HS-27A (cell line): Measurements from ENCODE around the gene MRPL37.
"Not testable (repeated sequence)": the region's sequence is repeated elsewhere in the genome, so short reads cannot be mapped to it uniquely, and the experiment has no call there.

Source experiments
- DNase-seq: peaks from one replicate; pipeline ENCODE4 v3.0.0-alpha.2; 2012; ENCODE audit warnings: low read depth, missing footprints

The MRPL37 gene

DNA sequence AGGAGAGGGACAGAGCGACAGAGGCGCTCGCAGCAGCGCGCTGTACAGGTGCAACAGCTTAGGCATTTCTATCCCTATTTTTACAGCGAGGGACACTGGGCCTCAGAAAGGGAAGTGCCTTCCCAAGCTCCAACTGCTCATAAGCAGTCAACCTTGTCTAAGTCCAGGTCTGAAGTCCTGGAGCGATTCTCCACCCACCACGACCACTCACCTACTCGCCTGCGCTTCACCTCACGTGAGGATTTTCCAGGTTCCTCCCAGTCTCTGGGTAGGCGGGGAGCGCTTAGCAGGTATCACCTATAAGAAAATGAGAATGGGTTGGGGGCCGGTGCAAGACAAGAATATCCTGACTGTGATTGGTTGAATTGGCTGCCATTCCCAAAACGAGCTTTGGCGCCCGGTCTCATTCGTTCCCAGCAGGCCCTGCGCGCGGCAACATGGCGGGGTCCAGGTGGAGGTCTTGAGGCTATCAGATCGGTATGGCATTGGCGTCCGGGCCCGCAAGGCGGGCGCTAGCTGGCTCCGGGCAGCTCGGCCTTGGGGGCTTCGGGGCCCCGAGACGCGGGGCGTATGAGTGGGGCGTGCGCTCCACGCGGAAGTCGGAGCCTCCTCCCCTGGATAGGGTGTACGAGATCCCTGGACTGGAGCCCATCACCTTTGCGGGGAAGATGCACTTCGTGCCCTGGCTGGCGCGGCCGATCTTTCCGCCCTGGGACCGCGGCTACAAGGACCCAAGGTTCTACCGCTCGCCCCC lies at the start of gene MRPL37, which contains the start of gene CYB5RL:
Gene MRPL37 (plus strand): TSS at position 403 of the 754 bp plus-strand sequence. CDS start 77 bp downstream, at position 480.
Gene CYB5RL (minus strand): TSS at position 266 of the 754 bp plus-strand sequence. CDS start 4,414 bp downstream, outside the sequence.
- DNase-seq = peak; percentile 95

DNA sequence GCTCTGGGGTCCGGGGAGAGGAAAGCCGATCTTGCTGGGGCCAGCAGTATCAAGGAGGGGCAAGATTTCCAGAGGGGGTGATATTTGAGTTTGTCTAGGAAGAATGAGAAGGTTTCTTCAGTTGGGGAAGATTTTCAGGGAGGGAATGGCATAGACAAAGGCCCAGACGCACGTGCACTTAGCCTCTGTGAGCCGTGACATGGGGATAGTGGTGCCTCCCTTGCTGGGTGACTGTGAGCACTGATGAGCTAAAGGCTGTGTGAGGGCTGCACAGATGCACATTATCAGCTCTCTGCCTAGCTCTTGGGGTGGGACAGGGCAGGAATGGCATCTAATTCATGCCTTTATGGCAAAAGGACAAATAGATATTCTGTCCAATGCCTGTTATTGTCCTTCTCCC lies 49.0 kb upstream of the MRPL37 start:
- DNase-seq = no peak

DNA sequence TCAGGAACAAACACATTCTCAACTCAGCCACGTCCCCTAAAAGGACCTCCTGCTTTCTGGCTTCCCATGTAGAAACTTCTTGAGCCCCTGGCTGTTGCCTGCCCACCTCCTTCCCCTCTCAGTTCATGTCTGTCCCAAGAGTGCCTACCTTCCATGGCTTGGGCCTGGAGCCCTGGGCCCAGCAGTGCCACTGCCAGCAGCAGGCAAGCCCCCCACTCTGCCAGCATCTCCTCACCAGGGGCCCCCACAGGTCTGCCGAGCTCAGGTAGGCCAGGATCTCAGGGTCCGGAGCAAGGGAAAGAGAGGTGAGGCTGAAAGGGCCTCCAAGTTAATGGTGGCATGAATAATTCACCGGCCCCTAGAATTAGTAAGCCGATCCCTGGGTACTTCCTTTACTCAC lies 47.3 kb upstream of the MRPL37 start, which contains the start of gene CDCP2:
Gene CDCP2 (minus strand): TSS at position 305 of the 400 bp plus-strand sequence. CDS start 78 bp downstream, at position 227.
- DNase-seq = no peak

DNA sequence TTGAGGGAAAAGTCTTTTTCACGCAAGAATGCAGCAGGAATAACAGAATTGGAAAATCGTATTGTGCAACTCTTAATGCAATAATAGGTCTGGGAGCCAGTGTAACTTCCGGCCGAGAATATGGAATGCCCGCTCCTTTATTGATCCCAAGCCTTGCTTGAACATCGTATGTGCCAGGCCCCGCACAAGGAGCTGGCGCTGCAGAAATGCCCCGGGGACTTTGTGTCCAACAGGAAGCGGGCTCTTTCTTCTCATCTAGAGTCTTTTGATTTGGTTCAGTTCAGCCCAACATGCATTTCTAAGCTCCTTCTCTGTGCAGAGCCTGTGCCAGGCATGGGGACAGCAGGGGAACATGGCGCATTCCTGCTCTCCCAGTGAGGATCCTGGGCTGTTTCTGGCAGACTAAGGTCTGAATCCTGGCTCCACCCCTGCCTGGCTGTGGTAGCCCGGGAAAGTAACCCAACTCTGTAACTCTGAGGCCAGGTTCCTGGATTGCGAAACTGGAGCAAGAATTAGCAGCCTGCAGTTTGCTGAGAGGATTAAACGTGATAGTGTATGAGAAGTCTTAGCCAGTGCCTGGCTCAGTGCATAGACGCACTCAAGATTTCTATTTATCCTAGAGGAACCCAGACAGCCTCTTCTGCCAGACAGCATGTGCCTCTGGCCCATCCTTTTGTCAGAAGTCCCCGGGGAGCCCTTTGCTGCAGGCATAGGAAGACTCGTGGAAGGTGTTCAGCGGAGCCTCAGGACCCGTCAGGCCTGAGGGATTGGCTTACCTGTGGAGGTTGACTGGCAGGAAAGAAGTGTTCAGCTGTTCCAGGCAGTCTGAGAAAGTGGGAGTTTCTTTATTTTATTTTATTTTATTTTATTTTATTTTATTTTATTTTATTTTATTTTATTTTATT lies 46.2 kb upstream of the MRPL37 start:
- no peak for DNase-seq

DNA sequence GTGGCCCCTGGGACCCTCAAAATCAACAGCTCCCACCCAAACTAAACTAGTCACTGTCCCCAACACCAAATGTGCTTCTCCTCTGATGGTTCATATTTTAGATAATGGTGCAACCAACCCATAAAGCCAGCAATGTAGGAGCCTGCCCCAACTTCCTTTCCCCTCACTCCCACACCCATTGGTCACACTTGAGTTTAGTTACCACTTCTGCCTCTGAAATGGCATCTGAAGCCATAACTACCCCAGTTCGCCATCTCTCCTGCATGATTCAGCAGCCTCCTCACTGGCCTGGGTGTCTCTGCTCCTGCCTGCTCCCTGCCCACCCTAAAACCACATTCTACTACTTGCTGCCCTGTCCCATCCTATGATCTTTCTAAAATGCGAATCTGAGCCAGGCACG lies 43.8 kb upstream of the MRPL37 start:
- no peak for DNase-seq

DNA sequence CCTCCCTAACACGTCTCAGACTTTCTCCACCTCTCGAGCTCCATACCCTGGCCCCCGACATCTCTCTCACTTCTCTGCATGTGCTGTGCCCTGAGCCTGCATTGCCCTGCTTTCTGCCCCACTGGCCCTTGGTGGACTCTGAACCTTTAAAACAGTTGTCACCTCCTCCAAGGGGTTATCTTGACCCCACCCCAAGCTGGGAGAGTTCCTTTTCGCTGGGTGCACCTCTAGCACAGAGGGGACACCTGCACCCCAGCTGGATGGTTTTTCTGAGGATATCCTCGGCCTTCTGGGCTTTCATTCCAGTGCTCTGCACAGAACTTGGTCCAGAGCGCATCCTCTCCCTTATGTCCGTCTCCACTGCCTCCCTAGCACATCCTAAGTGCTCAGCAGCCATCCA lies 43.0 kb upstream of the MRPL37 start:
- DNase-seq = no peak

DNA sequence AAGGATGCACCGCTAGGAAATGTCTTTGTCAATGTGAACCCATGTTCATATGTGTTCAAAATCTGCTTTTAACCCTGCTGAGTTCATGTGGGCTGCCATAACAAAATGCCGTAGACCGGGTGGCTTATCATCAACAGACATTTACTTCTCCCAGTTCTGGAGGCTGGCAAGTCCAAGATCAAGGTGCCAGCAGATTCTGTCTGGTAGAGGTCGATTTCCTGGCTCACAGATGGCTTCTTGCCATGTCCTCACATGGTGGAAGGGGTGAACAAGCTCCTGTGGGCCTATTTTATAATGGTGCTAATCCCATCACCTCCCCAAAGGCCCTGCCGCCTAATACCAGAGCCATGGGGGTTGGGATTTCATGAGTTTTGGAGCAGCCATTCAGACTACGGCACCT lies 42.6 kb upstream of the MRPL37 start:
- DNase-seq = no peak

DNA sequence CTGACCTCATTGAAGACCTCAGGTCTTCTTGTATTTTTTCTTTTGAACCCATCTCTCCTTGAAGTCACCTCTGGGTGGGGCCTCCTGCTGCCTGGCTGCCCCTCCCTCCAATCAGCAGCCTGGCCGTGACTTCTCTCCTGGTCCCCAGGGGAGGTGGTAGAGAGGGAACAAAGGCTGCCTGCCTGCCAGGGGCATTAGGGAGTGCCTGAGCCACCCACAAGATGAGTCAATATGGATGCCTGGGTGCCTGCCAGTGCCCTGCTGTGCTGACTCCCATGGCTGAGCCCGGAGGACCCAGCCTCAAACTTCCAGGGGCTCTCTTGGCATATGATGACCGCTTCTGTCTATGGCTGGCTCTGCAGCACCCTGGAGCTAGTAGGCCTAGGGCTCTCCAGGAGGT lies 41.9 kb upstream of the MRPL37 start:
- DNase-seq = no peak

DNA sequence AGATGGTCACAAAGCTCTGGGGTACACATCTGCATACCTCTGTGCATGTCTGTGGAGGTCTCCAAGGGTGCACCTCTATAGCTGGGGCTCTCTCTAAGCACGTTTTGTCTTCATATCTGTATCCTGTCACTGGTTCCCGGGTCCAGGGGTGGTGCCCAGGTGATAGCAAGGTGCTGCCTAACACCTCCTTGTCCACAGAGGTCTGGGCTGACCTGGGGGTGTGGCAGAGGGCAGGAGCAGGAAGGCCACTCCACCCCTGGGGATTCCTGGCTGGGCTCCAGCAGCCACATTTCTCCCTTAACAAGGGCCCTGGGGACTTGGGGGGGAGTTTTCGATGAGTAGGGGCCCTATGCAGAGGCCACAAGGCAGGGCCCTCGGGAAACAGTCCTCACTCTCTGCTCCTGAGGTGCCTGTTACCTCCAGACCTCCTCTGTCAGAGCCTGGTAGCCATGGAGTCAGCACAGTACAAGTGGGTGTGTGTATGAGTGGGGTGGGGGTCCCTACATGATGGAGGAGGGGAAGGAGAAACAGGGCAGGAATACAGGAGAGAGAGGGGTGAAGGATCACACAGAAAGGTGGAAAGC lies 40.1 kb upstream of the MRPL37 start:
- DNase-seq = no peak

DNA sequence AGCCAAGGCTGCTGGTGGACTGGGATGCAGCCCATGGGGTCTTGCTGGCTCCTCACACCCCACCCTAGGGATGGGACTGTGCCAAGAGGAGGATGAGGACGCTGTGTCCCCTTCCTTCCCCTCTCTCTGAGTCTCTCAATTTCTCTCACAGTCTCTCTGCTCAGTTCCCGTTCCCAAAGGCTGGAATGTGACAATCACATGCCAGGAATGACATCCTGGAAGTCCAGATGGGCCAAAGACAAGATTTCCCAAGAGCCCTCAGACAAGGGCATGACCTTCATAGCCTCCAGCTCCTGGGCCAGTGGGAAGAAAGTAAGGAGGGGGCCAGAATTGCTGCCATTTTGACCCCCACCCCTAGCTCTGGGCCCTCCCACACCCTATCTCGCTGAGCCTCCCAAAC lies 39.6 kb upstream of the MRPL37 start:
- no peak for DNase-seq

DNA sequence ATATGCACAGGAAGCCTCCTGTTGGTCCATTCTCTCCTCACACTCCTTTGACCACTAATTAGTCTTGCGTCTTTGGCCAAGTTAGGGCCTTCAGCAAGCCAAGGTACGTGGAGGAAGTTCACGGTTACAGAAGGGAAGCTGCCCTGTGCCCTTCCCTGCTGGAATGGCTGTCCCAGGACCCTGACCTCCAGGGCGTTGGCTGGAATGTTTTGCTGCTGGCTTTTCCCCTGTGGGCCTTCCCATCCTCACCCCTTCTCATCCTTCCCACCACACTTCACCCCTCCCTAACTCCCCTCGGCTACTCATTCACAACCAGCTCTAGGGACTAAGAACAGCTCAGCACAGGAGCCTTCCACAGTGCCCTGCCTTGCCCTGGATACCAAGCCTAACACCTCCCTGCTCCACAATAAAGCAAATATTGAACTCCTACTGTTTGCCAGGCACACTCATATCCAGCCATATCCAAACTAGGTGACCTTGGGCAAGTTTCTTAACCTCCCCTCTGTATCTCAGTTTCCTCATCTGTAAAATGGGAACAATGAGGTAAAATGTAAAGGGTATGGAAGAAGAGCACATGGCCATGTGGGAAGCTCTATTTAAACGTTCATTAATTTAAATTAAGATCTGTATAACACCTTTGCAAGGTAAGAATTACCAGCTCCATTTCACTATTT lies 38.3 kb upstream of the MRPL37 start:
- DNase-seq = no peak

DNA sequence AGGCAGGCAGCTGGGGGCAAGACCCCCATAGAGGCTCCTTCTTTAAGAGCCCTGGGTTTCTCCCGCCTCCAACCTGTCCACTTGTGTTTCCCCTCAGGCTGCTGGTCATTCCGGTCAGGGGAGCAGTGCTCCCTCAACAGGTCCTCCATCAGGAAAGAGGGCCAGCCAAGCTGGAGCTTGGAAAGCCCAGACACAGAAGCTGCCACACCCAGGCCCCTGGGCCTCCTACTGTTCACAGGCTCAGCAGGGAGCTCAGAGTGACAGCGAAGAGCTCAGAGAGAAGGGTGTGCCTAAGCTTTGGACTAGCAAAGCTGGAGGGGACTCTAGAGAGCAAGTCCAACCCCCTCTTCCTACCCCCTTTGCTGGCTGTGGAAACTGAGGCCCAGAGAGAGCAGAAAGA lies 36.9 kb upstream of the MRPL37 start:
- DNase-seq = no peak

DNA sequence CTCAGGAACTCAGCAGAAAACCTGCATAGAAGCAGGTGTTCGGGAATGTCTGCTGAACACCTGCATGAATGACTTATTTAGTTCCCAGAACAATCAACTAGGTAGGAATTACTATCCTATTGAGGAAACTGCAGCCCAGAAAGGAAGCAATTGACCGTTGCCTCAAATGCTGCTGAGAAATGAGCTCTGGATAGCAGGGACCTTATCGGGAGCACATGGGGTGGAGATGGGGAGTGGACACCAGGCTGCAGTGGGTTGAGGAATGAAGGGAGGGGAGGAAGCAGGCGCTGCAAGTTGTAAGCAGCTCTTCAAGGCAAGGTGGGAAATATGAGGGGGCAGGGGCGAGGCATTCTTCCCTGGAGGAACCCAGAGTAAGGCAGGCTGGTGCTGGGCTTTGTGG lies 36.4 kb upstream of the MRPL37 start:
- no peak for DNase-seq

DNA sequence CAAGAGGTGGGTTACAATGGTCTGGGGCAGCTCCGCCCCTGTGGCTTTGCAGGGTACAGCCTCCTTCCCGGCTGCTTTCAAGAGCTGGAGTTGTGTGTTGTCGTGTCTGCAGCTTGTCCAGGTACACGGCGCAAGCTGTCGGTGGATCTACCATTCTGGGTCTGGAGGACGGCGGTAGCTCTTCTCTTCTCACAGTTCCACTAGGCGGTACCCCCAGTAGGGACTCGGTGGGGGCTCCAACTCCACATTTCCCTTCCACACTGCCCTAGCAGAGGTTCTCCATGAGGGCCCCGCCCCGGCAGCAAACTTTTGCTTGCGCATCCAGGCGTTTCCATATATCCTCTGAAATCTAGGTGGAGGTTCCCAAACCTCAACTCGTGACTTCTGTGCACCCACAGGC lies 34.8 kb upstream of the MRPL37 start:
- DNase-seq = no peak

DNA sequence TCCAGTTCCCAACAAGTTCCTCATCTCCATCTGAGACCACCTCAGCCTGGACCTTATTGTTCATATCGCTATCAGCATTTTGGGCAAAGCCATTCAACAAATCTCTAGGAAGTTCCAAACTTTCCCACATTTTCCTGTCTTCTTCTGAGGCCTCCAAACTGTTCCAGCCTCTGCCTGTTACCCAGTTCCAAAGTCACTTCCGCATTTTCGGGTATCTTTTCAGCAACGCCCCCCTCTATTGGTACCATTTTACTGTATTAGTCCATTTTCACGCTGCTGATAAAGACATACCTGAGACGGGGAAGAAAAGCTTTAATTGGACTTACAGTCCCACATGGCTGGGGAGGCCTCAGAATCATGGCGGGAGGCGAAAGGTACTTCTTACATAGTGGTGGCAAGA lies 33.6 kb upstream of the MRPL37 start:
- DNase-seq = not testable (repeated sequence)

DNA sequence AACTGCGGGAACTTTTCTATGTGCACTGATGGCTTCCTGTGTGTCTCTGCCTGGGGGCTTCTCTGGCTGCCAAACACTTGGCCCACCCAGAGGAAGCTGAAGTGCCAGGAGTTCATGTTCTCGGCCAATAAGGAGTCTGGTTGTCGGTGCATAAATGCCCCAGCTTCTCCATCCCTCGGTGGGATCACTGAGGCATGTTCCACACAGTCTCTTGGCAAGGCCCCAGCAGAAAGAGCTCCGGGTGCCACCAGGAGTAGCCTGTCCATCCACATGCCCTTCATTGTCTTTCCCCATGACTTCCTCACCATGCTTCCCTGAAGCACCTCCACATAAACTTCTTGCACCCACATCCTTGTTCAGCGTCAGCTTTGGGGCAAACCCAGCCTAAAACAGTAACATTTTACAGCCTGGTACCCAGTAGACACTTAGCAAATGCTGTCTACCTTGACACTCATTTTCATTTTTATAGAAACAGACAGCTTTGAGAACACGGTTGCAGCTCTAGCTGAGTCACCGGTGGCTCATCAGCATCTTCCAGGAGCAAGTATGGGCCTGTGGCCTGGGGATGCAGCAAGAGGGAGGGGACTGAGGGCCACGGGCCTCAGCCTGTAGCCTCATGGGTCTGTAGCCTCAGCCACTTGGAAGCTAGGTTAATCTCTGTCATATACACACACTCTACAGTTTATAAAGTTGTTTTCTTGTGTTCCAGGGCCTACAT lies 32.4 kb upstream of the MRPL37 start:
- no peak for DNase-seq

DNA sequence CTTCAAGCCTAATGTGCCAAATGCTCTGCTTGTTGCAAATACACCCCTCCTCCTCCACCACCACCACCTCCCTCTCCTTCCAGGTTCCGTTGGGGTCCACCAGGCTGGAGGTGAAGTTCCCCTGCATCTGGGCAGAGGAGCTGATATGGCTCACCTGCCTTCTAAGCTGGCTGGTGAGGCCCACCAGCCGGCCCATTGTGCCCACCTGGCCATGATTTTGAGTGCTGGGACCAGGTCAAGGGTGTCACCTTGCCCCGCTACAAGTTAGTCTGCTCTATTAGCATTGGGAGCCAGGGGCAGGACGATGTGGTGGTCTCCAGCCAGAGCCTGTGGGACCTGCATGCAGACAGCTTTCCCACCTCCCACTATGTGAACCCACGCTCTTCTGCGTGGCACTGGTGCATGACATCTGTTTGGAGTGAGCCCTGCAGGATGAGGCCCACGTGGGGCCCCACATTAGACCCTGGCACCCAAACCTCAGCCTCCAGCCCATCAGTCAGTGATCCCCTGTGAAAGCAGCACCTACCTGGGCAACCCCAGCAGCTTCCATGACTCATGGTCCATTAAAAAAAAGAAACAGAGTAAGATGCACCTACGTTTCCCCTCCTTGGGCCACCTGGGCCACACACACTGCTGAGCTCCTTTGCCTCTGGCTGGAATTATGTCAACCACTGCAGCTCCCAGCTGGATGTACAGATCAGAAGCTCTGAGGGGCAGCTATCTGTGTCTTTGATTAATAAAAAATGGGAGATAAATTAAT lies 31.6 kb upstream of the MRPL37 start:
- no peak for DNase-seq

DNA sequence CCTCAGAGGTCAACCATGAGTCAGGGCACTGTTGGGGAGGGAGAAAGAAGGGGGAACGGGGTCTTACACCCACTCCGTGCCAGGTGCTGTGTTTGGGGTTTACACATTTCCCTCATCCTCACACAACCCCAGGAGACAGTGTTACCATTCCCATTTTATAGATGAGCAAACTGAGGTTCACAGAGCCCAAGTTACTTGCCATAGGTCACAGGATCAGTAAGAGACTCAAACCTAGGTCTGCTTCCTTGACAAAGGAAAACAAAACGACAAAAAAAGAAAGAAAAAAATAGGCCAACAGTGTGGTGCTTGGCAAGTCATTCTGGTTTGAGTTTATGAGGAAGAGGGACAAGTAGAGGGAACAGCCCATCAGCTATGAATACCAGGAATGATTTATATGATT lies 30.9 kb upstream of the MRPL37 start:
- DNase-seq = no peak

DNA sequence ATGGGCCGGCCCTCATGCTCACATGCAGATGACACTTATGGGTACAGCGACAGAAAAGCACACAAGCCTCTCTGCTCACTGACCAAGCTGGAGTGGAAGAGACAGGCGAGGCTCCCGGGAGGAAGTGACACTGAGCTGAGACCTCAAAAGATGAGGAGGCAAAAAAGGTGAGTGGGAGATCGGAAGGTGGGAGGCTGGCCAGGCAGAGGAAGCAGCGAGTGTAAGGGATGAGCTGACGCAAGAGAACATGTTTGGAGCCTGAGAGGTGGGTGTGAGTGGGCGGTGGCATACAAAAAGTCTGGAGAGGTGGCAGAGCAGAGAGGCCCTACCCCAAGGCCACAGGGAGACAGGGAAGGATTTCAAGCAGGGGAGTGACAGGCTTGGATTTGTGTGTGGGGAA lies 29.0 kb upstream of the MRPL37 start:
- no peak for DNase-seq

DNA sequence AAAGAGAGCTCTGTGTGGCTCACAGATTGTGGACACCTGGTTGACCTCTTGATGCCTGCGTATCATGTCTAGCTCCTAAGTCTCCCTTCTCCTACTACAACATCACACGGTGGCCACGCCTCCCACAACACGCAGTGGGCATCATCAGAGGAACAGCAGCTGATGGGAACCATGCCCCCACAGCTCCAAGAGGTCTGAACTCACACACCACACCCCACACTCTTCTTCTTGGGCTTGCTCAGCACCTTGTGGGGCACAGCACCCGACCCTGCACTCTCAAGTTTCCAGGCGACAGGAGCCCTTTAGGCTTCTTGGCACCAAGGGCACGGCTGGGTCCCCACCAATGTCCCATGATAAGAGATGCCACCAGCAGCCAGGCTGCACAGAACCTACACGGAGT lies 28.4 kb upstream of the MRPL37 start:
- DNase-seq = no peak
